WI38 (cell line): ENCODE data around the gene MRGPRF.

Experiments used
- H3K4me3 ChIP-seq: 2 replicates; pipeline ENCODE4 v1.5.1; 2011; ENCODE audit warnings: low read depth, mild to moderate bottlenecking, control low read depth, low read length
- TF ChIP-seq, protein P1 (sequence below): IDR thresholded peaks from 2 replicates; pipeline ENCODE4 v1.5.1; 2012; ENCODE audit warnings: low read depth, mild to moderate bottlenecking, control low read depth, low read length

Gene MRGPRF

DNA sequence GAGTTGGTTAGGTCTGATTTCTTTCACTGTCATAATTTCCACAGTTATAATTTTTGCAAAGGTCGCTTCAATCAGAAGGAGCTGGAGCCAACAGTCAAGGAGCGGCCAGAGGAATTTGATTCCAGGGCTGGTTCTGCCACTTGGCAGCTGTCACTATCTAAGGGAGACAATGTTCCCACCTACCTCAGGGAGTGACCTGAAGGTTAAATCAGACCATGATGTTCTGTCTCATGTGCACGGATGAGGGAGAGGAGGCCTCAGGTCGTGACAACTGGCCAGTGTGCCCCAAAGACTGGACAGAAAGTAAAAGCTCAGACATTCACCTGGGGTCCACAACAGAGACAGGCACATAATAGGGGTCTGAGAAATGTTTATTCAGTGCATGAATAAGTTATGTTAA lies 39.8 kb downstream of the MRGPRF start:
- TF ChIP-seq, protein P1, sequence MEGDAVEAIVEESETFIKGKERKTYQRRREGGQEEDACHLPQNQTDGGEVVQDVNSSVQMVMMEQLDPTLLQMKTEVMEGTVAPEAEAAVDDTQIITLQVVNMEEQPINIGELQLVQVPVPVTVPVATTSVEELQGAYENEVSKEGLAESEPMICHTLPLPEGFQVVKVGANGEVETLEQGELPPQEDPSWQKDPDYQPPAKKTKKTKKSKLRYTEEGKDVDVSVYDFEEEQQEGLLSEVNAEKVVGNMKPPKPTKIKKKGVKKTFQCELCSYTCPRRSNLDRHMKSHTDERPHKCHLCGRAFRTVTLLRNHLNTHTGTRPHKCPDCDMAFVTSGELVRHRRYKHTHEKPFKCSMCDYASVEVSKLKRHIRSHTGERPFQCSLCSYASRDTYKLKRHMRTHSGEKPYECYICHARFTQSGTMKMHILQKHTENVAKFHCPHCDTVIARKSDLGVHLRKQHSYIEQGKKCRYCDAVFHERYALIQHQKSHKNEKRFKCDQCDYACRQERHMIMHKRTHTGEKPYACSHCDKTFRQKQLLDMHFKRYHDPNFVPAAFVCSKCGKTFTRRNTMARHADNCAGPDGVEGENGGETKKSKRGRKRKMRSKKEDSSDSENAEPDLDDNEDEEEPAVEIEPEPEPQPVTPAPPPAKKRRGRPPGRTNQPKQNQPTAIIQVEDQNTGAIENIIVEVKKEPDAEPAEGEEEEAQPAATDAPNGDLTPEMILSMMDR, result no peak
- no peak overlapping the region for H3K4me3 ChIP-seq

DNA sequence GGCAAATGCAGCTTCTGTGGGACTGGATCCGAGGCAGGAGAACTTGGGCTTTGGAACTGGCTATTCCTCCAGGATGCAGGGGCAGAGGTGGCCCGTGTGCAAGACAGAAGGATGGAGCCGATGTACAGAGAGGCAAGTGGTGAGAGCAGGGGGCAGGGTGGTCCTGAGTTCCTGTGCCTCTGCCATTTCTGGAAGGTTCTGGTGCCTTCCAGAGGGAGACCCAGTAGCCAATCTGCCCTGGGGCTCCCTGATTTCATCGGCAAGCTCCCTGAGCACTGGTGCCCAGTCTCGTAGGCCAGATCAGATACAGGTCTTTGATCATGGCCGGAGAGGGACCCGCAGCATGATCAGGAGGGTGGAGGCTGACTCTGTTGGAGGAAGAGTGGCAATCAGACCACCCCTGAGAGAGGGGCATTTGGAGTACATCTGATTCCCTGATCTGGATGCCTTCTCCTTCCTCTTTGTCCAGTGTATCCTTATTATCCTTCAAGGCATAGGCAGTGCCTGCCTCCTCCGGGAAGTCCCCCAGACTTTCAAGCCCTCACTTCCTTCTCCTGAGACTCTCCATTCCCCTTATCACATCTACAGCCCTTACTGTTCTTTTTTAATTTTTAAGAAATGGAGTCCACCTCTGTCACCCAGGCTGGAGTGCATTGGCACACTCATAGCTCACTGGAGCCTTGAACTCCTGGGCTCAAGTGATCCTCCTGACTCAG lies 42.0 kb downstream of the MRGPRF start:
- H3K4me3 ChIP-seq, result no peak overlapping the region

DNA sequence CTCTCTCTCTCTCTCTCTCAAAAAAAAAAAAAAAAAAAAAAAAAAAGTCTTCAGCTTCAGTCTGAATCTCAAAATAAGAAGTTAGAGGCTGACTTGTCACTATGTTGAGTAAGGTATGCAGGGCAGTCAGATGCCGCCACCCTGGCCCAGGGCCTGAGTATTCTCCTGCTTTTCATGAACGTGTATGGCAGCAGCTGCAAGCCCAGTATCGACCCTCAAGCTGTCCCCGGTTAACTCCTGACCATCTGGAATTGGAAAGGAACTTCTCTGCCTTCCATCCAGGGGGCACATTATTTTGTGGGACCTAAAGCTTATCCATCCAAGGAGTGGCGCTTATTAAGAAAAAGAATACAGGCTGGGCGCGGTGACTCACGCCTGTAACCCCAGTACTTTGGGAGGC lies 43.7 kb downstream of the MRGPRF start:
- H3K4me3 ChIP-seq, result no peak overlapping the region
- TF ChIP-seq, protein P1, result no peak

More for the DNA sequence above, 42.0 kb downstream of the MRGPRF start:
- TF ChIP-seq, protein P1, result no peak

DNA sequence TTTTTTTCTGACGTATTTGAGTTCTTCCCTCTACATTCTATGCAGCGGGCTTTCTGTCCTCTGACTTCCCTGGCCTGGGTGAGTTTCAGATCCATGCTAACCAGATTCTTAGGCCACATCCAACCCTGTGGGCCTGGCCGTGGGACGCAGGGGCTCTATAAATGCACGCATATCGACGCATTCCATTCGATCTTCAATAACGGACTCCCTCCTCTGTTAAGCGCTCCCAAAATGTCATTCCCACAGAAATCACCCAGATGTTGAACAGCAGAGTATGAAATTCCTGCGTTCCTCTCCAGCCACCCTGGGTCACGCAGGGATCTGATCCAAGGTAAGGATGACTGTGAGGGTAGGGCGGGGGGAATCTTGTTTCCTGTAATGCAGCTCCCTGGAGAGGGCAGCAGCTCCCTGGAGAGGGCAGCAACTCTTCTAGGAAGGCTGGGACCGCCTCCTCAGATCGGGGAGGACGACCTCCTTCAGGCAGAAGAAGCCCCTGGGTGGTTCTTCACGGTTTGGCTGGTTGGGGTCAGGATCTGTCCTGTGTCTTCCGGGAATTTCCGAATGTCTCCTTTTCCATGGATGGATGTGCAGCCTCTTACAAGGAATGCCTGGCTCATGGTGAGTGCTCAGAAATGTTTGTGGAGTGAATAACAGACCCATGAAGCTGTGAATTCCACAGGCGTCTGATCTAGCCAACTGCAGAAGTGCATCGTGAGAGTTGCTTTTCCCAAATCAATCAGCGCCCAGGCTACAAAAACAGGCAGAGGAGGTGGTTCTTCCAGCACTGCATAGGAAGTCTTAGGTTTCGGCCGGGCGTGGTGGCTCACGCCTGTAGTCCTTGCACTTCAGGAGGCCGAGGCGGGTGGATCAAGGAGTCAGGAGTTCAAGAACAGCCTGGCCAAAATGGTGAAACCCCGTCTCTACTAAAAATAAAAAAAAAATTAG lies 44.5 kb downstream of the MRGPRF start:
- TF ChIP-seq, protein P1, result no peak
- no peak overlapping the region for H3K4me3 ChIP-seq

DNA sequence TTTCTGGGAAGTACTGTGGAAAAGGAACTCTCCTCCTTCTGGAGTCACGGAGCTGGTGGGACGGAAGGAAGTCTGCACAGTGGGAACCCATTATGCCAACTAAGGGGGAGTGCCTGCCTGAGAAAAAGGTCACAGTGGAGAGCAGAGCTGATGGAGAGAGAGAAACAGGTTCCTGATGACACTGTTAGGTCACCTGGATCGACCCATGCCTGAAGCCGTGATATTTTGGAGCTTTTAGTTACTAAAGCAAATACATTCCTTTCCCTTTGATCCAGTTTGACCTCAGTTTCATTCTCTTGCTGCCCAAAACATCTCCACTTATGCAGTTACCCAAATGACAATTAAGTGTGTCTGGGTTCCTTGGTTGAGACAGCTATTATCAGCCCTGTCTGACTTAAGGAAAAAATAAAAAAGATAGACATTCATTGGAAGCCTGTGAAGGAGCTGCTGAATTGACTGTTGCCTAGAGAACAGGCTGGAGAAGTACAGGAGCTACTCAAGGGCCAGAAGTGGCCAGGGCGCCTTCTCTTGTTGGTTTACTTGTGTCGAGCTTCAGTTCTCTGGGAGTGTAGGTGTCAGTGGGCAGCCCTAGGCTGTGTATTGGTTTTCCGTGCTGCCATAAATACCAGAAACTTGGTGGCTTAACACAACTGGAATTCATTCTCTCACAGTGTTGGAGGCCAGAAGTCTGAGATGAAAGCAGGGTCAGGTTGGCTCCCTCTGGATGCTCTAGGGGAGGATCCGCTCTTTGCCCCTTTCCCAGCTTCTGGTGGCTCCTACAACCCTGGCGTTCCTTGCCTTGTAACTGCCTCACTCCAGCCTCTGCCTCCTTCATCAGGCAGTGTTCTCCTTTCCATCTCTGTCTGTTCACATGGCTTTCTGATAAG lies 45.9 kb downstream of the MRGPRF start:
- no peak overlapping the region for H3K4me3 ChIP-seq
- TF ChIP-seq, protein P1, result no peak

DNA sequence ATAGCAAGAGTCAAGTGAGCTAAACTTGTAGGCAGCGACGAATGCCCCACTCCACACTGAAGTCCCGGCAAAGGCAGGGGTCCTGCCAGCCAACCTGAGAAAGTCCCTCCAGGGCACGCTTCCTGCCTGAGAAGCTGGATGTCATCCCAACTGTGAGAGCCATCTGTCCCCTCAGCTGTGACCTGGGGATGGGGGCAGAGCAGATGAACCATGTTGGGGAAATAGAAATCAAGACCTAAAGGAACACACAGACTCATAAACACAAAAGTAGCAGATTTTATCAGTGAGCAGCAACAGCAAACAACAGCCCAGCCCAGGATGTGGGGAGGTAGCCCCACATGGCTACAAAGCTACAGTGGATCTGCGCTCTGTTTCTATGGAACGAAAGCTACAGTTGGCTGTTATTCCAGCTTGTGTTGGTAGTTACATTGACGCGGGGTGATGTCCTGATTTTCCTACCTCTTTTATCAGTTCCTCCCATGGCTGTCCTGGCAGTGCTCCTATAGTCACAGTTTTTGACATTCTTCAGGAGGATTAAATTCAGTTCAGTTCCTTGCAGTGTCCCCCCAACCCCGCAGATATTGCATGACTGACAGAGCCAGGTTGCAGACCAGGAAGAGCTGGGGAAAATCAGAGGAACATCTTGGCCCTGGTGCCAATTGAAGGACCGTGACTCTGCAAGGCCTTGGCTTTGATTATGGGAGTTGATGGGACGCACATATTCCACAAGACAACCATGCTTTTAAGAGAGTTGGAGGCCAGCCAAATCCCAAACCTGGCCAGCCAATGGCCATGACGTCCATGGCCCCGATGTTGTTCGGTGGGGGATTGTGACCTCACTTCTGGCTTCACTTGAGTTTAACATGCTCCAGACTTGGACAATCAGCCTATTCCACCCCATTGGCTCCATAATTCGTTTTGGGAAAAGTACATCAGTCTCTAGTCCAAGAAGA lies 46.9 kb downstream of the MRGPRF start:
- TF ChIP-seq, protein P1, result no peak

More for the DNA sequence above, 46.9 kb downstream of the MRGPRF start:
- H3K4me3 ChIP-seq, result no peak overlapping the region
